K562 (cell line): ENCODE data around the gene LLCFC1. TPM values are rescaled to one million over a fixed set of nuclear protein-coding genes. Genes with fewer than 3 reads are reported as not detected.

Experiments
- ATAC-seq: fragments of 200-7000 bp; cut with Tn5 transposase; 3 replicates; pipeline ENCODE4 v1.9.1; 2020; ENCODE audit warnings: moderate library complexity
- BruUV-seq: library from RNA; stranded (reverse); fragments of 400-500 nt; replicated peaks from 2 replicates; lab custom pipeline; 2021; lab: Mats Ljungman, UMichigan
- CTCF ChIA-PET: fragments of 300-600 bp; formaldehyde crosslinking; extraction: SDS; loops from one replicate; lab custom pipeline; 2021; ENCODE audit warnings: low intra/inter-chr PET ratio; lab: Yijun Ruan, JAX
- POLR2A ChIA-PET: fragments of 300-600, 350-650 bp; sonication (Branson Sonifier 250); formaldehyde crosslinking; extraction: SDS; loops from one replicate; lab custom pipeline; 2021; ENCODE audit warnings: antibody characterized with exemption, inconsistent platforms; lab: Yijun Ruan, JAX
- DNase-seq, 4 experiments: peaks; one replicate each; pipeline versions ENCODE4 v3.0.0 to v3.0.0-alpha.2; 2011 to 2018; ENCODE audit warnings: low spot score in 3 of 4, mixed read lengths in 3 of 4; ENCODE audit errors: extremely low read depth in 1 of 4
- FAIRE-seq: peaks from 2 replicates; lab custom pipeline; 2011; peaks lifted over from hg19 to GRCh38; lab: Jason Lieb, UNC
- H2AFZ ChIP-seq: 2 replicates; pipeline ENCODE4 v1.6.0; 2011; ENCODE audit warnings: low read depth, low read length, control low read depth, inconsistent platforms
- H3K27ac ChIP-seq: fragments of 200-600 bp; 3 replicates; pipeline ENCODE4 v1.8.0; 2011; ENCODE audit warnings: low read depth, mild to moderate bottlenecking, control low read depth, inconsistent platforms, low read length, moderate library complexity, mixed read lengths; ENCODE audit errors: extremely low read depth
- H3K27me3 ChIP-seq, 2 experiments: fragments of 300-600 bp in 1 of 2; 2 replicates in 1 of 2; 3 replicates in 1 of 2; pipeline versions ENCODE4 v1.6.0 to v1.8.0; 2011; ENCODE audit warnings: inconsistent platforms in 2 of 2, low read length in 2 of 2, mild to moderate bottlenecking in 1 of 2, mixed read lengths in 1 of 2, moderate library complexity in 1 of 2; ENCODE audit not compliant: control insufficient read depth in 2 of 2, insufficient read depth in 2 of 2
- H3K36me3 ChIP-seq: fragments of 300-600 bp; 3 replicates; pipeline ENCODE4 v1.8.0; 2011; ENCODE audit warnings: mild to moderate bottlenecking, low read length, inconsistent platforms; ENCODE audit not compliant: control insufficient read depth, insufficient read depth
- H3K4me1 ChIP-seq, 2 experiments: fragments of 200-600 bp in 1 of 2; replicated peaks in 1 of 2; 2 replicates in 1 of 2; 3 replicates in 1 of 2; pipeline versions ENCODE4 v1.5.1 to v1.8.0; 2011; ENCODE audit warnings: inconsistent platforms in 2 of 2, low read length in 2 of 2, mild to moderate bottlenecking in 1 of 2, mixed read lengths in 1 of 2, moderate library complexity in 1 of 2; ENCODE audit not compliant: control insufficient read depth in 2 of 2, insufficient read depth in 2 of 2
- H3K4me2 ChIP-seq: 2 replicates; pipeline ENCODE4 v1.6.1; 2011; ENCODE audit warnings: low read length, control low read depth, inconsistent platforms, mixed read lengths; ENCODE audit not compliant: insufficient read depth
- H3K4me3 ChIP-seq: fragments of 200-600 bp; sonication (generic), shearing (Covaris generic); 2 replicates; pipeline ENCODE4 v1.5.1; 2016; ENCODE audit warnings: control low read depth, inconsistent platforms
- H3K79me2 ChIP-seq: fragments of 200-600 bp; 3 replicates; pipeline ENCODE4 v1.8.0; 2011; ENCODE audit warnings: low read length, inconsistent platforms; ENCODE audit not compliant: control insufficient read depth, insufficient read depth
- H3K9ac ChIP-seq, 2 experiments: 2 replicates each; pipeline versions ENCODE4 v1.6.0 to v1.6.1; 2011; ENCODE audit warnings: low read depth in 2 of 2, low read length in 2 of 2, control low read depth in 1 of 2, inconsistent platforms in 1 of 2, mild to moderate bottlenecking in 1 of 2, mixed read lengths in 1 of 2; ENCODE audit not compliant: insufficient read depth in 1 of 2
- H3K9me1 ChIP-seq: one replicate; pipeline ENCODE4 v1.6.0; 2011; ENCODE audit warnings: inconsistent platforms, mild to moderate bottlenecking, low read length, moderate library complexity; ENCODE audit not compliant: control insufficient read depth, insufficient read depth
- H3K9me3 ChIP-seq: replicated peaks from 2 replicates; pipeline ENCODE4 v1.5.1; 2011; ENCODE audit warnings: low read depth, low read length, inconsistent platforms; ENCODE audit not compliant: control insufficient read depth, insufficient read depth
- H4K20me1 ChIP-seq: replicated peaks from 2 replicates; pipeline ENCODE4 v1.6.1; 2011; ENCODE audit warnings: low read length, inconsistent platforms, mixed read lengths; ENCODE audit not compliant: control insufficient read depth, insufficient read depth
- MCM3 ChIP-seq: fragments of 450-650 bp; IDR thresholded peaks from 2 replicates; pipeline ENCODE4 v1.6.1; 2016
- ZNF583 ChIP-seq: fragments of 250-450 bp; sonication (Bioruptor Pico); IDR thresholded peaks from 2 replicates; pipeline ENCODE4 v1.4.0; 2020
- WGBS: fragments of 100-300 bp; shearing (Covaris generic); methylation state at CpG from one replicate; pipeline ENCODE4 v1.1.6; 2016; ENCODE audit warnings: low coverage, mixed read lengths; ENCODE audit not compliant: insufficient coverage; ENCODE audit errors: missing lambda C conversion rate; 5-methylcytosine and 5-hydroxymethylcytosine counted together
- in situ Hi-C: fragments of 300-500 bp; cut with MboI; formaldehyde crosslinking; loops from 4 replicates; pipeline ENCODE4 v1.15.0; 2018; ENCODE audit warnings: inconsistent platforms, mixed read lengths
- intact Hi-C: fragments of 100-400 bp; cut with micrococcal nuclease; formaldehyde crosslinking; loops from 2 replicates; pipeline ENCODE4 v1.14.2; 2022
- polyA plus RNA-seq, 8 experiments: library from polyadenylated mRNA; depleted of rRNA in 4 of 8; stranded (reverse) in 5 of 8; unstranded in 3 of 8; fragments of >200 nt; fragmentation: Nextera tagmentation in 2 of 8; fragmentation: Illumina TruSeq in 1 of 8; extraction: Ambion mirVana in 2 of 8; extraction: Trizol in 1 of 8; gene quantifications; 2 replicates each; pipeline versions ENCODE4 v1.2.1 to v1.2.3, GENCODE V29; 2011 to 2014; ENCODE audit warnings: inconsistent platforms in 1 of 8, missing spikeins in 1 of 8
- total RNA-seq, 7 experiments: library from RNA; depleted of rRNA in 6 of 7; stranded (reverse); fragments of >200 nt in 6 of 7; fragmentation: Illumina TruSeq in 2 of 7; extraction: Trizol in 2 of 7; gene quantifications; 2 replicates each; pipeline versions ENCODE4 v1.2.1 to v1.2.3, GENCODE V29; 2011 to 2021; ENCODE audit warnings: low replicate concordance in 1 of 7
- TF ChIP-seq, protein P1 (sequence below): sonication (generic); formaldehyde crosslinking; IDR thresholded peaks from 2 replicates; pipeline ENCODE4 v1.8.0; 2022; ENCODE audit warnings: mild to moderate bottlenecking, missing genetic modification reagents

LLCFC1 gene
- total and polyA plus RNA-seq, 9 of the 15 experiments (the other 6 are each of a cell fraction or from before 2014, with no cell fraction given) = not detected

DNA sequence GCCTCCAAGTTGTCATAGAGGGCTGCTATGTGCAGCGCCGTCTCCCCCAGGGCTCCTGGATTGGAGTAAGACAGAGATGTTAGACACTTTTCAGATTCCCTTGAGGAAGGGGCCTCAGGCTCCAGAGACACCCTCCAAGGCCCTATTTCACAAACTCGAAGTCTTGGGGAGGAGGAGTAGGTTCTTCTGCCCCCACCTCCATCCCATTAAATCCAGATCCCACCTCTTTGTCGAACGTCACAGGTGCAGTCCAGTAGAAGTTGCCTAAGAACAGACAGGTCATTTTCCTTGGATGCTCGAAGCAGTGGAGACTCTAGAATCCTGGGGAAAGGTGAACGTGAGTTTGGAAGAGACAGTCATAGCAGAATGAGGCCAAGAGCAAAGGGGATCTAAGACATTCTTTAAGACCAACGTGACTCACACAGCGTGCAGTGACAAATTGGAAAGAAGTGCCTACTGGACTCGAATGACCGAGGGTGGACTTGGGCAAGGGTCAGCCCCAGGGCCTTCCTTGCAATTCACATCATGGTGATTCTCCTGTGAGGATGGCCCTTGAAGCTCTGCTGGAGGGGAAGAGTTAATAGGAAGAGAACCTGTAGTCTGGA lies 9.1 kb upstream of the LLCFC1 start:
- Histone ChIP-seq H3K9ac (no peak overlapping the region), H3K4me1 (no peaks in the 10 kb centered on the region; a peak in 1 of 5 replicates), H3K27me3 (peaks cover 30 to 56% of the 10 kb centered on the region in 2 experiments), H4K20me1 (peaks cover 4% of the 10 kb centered on the region; the same call in 1 of the 2 replicates), H3K4me3 (no peak overlapping the region), H3K4me2 (no peak overlapping the region), H3K36me3 (no peaks in the 10 kb centered on the region), H3K9me1 (no peaks in the 10 kb centered on the region), H2AFZ (no peak overlapping the region), H3K79me2 (no peaks in the 10 kb centered on the region), H3K27ac (no peak overlapping the region), H3K9me3 (no peaks in the 10 kb centered on the region)
- BruUV-seq = no TSS peak
- DNase-seq (no peak), ATAC-seq (no peak), FAIRE-seq (no peak)
- 0 out of 2 replicates have a peak, but pooled peaks have one; percentile 4 for TF ChIP-seq MCM3
- TF ChIP-seq, protein P1, sequence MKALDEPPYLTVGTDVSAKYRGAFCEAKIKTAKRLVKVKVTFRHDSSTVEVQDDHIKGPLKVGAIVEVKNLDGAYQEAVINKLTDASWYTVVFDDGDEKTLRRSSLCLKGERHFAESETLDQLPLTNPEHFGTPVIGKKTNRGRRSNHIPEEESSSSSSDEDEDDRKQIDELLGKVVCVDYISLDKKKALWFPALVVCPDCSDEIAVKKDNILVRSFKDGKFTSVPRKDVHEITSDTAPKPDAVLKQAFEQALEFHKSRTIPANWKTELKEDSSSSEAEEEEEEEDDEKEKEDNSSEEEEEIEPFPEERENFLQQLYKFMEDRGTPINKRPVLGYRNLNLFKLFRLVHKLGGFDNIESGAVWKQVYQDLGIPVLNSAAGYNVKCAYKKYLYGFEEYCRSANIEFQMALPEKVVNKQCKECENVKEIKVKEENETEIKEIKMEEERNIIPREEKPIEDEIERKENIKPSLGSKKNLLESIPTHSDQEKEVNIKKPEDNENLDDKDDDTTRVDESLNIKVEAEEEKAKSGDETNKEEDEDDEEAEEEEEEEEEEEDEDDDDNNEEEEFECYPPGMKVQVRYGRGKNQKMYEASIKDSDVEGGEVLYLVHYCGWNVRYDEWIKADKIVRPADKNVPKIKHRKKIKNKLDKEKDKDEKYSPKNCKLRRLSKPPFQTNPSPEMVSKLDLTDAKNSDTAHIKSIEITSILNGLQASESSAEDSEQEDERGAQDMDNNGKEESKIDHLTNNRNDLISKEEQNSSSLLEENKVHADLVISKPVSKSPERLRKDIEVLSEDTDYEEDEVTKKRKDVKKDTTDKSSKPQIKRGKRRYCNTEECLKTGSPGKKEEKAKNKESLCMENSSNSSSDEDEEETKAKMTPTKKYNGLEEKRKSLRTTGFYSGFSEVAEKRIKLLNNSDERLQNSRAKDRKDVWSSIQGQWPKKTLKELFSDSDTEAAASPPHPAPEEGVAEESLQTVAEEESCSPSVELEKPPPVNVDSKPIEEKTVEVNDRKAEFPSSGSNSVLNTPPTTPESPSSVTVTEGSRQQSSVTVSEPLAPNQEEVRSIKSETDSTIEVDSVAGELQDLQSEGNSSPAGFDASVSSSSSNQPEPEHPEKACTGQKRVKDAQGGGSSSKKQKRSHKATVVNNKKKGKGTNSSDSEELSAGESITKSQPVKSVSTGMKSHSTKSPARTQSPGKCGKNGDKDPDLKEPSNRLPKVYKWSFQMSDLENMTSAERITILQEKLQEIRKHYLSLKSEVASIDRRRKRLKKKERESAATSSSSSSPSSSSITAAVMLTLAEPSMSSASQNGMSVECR (CRISPR knock-in tag) = 0 out of 2 replicates have a peak, but pooled peaks have one; percentile 32
- TF ChIP-seq ZNF583 (CRISPR knock-in tag) = no peak
- intact Hi-C loops = no loop called here
- in situ Hi-C loops = no loop called here
- ChIA-PET CTCF (interaction anchor here (0.5 kb wide), 1 partner anchor 47 kb away, joined by 4 read pairs; no protein-coding TSS in a partner anchor), POLR2A (no interaction called here)
- 1% methylated on average over 11 of the region's 11 CpGs for WGBS
